ENCODE data around the gene STXBP5.

Gene STXBP5

GRCh38 chr6:147166992-147167391, 37.2 kb upstream of the STXBP5 start:
- CTCF ChIA-PET, result interaction anchor here (0.6 to 1.7 kb wide), 4 partner anchors 19 to 44 kb away, joined by 3 to 7 read pairs (median 3); no protein-coding TSS in a partner anchor

GRCh38 chr6:147167576-147168461, 36.4 kb upstream of the STXBP5 start:
- CTCF ChIA-PET, result interaction anchor here (0.6 to 2.5 kb wide), 3 partner anchors 10 to 45 kb away, joined by 3 to 8 read pairs (median 3); no protein-coding TSS in a partner anchor
- Histone ChIP-seq H3K36me3 (ENCODE audit: control insufficient read depth in 4 of 4, insufficient read depth in 4 of 4, low read length in 3 of 4) (peaks cover 0 to 2% (median 0%) of the 10 kb centered on the region in 4 experiments), H3K4me3 (ENCODE audit: control insufficient read depth in 1 of 7, extremely low read depth in 1 of 7, insufficient read depth in 4 of 7, low read depth in 2 of 7, low read length in 6 of 7) (no peak overlapping the region), H3K4me1 (ENCODE audit: control extremely low read depth in 1 of 4, control insufficient read depth in 4 of 4, insufficient read depth in 4 of 4, low read length in 3 of 4) (peaks cover 0 to 14% (median 5%) of the 10 kb centered on the region in 4 experiments), H3K27ac (ENCODE audit: insufficient read depth in 1 of 2, low read depth in 1 of 2, low read length in 2 of 2, poor library complexity in 1 of 2, severe bottlenecking in 2 of 2) (no peak overlapping the region), H3K9me3 (ENCODE audit: control extremely low read depth in 1 of 5, control insufficient read depth in 4 of 5, insufficient read depth in 2 of 5, low read depth in 1 of 5, low read length in 4 of 5) (peaks cover 0 to 4% (median 0%) of the 10 kb centered on the region in 5 experiments), H3K27me3 (replicated peaks in 2 of 5; ENCODE audit: control insufficient read depth in 4 of 5, insufficient read depth in 5 of 5, low read length in 4 of 5) (no peaks in the 10 kb centered on the region)
- WGBS (ENCODE audit: insufficient coverage), result 100% methylated on average over 2 of the region's 4 CpGs
- DNase-seq, result no peak
- POLR2A ChIA-PET, result no interaction called here

More at GRCh38 chr6:147166992-147167391, 37.2 kb upstream of the STXBP5 start:
- no peak overlapping the region for H3K4me3 ChIP-seq (ENCODE audit: control insufficient read depth in 1 of 7, extremely low read depth in 1 of 7, insufficient read depth in 4 of 7, low read depth in 2 of 7, low read length in 6 of 7)
- whole genome bisulfite sequencing (ENCODE audit: insufficient coverage), result no CpG with 5 or more reads among the region's 1 CpG
- peaks cover 0 to 2% (median 0%) of the 10 kb centered on the region in 4 experiments for H3K36me3 ChIP-seq (ENCODE audit: control insufficient read depth in 4 of 4, insufficient read depth in 4 of 4, low read length in 3 of 4)
- H3K27ac ChIP-seq (ENCODE audit: insufficient read depth in 1 of 2, low read depth in 1 of 2, low read length in 2 of 2, poor library complexity in 1 of 2, severe bottlenecking in 2 of 2), result no peak overlapping the region
- POLR2A ChIA-PET, result no interaction called here
- H3K4me1 ChIP-seq (ENCODE audit: control extremely low read depth in 1 of 4, control insufficient read depth in 4 of 4, insufficient read depth in 4 of 4, low read length in 3 of 4), result peaks cover 0 to 13% (median 5%) of the 10 kb centered on the region in 4 experiments
- no peaks in the 10 kb centered on the region for H3K27me3 ChIP-seq (replicated peaks in 2 of 5; ENCODE audit: control insufficient read depth in 4 of 5, insufficient read depth in 5 of 5, low read length in 4 of 5)
- peaks cover 0 to 4% (median 0%) of the 10 kb centered on the region in 5 experiments for H3K9me3 ChIP-seq (ENCODE audit: control extremely low read depth in 1 of 5, control insufficient read depth in 4 of 5, insufficient read depth in 2 of 5, low read depth in 1 of 5, low read length in 4 of 5)
- peak in 1 of 3 donors; percentile 31 for DNase-seq

- no peak for DNase-seq
- Histone ChIP-seq H3K4me1 (ENCODE audit: control extremely low read depth in 1 of 4, control insufficient read depth in 4 of 4, insufficient read depth in 4 of 4, low read length in 3 of 4) (peaks cover 0 to 22% (median 6%) of the 10 kb centered on the region in 4 experiments), H3K27me3 (replicated peaks in 2 of 5; ENCODE audit: control insufficient read depth in 4 of 5, insufficient read depth in 5 of 5, low read length in 4 of 5) (no peaks in the 10 kb centered on the region), H3K9me3 (ENCODE audit: control extremely low read depth in 1 of 5, control insufficient read depth in 4 of 5, insufficient read depth in 2 of 5, low read depth in 1 of 5, low read length in 4 of 5) (peaks cover 0 to 4% (median 0%) of the 10 kb centered on the region in 5 experiments), H3K27ac (ENCODE audit: insufficient read depth in 1 of 2, low read depth in 1 of 2, low read length in 2 of 2, poor library complexity in 1 of 2, severe bottlenecking in 2 of 2) (no peak overlapping the region), H3K36me3 (ENCODE audit: control insufficient read depth in 4 of 4, insufficient read depth in 4 of 4, low read length in 3 of 4) (peaks cover 0 to 2% (median 0%) of the 10 kb centered on the region in 4 experiments), H3K4me3 (ENCODE audit: control insufficient read depth in 1 of 7, extremely low read depth in 1 of 7, insufficient read depth in 4 of 7, low read depth in 2 of 7, low read length in 6 of 7) (no peak overlapping the region)
- no CpG with 5 or more reads among the region's 1 CpG for WGBS (ENCODE audit: insufficient coverage)
- ChIA-PET POLR2A (no interaction called here), CTCF (interaction anchor here (1.9 to 2.5 kb wide), 2 partner anchors 9 to 29 kb away, joined by 4 to 8 read pairs; no protein-coding TSS in a partner anchor)
Measured at GRCh38 chr6:147169529-147169928, 34.7 kb upstream of the STXBP5 start.

DNA sequence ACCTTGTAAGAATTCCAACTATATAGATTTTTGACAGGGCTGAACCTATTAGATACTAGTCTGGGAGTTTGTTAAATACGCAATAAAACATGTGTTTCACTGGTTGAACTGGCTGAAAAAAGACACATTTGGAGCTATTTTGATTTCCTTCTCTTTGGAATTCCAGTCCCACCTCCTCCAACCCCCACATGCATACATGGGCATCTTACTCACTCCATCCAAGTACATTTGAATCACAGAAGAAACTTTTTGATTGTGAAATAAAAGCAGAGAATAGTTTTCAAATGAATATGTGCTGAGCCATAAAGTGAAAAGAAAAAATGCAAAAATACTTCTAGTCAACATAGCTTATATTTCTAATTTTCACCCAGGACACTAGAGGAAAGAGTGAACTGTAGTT, 33.9 kb upstream of the STXBP5 start:
- DNase-seq, result no peak
- ChIA-PET POLR2A (no interaction called here), CTCF (interaction anchor here (1.3 to 2.5 kb wide), 4 partner anchors 8 to 154 kb away, joined by 3 to 8 read pairs (median 4); no protein-coding TSS in a partner anchor)
- Histone ChIP-seq H3K4me3 (ENCODE audit: control insufficient read depth in 1 of 7, extremely low read depth in 1 of 7, insufficient read depth in 4 of 7, low read depth in 2 of 7, low read length in 6 of 7) (no peak overlapping the region), H3K27me3 (replicated peaks in 2 of 5; ENCODE audit: control insufficient read depth in 4 of 5, insufficient read depth in 5 of 5, low read length in 4 of 5) (no peaks in the 10 kb centered on the region), H3K4me1 (ENCODE audit: control extremely low read depth in 1 of 4, control insufficient read depth in 4 of 4, insufficient read depth in 4 of 4, low read length in 3 of 4) (peaks cover 0 to 23% (median 6%) of the 10 kb centered on the region in 4 experiments), H3K36me3 (ENCODE audit: control insufficient read depth in 4 of 4, insufficient read depth in 4 of 4, low read length in 3 of 4) (peaks cover 0 to 2% (median 0%) of the 10 kb centered on the region in 4 experiments), H3K9me3 (ENCODE audit: control extremely low read depth in 1 of 5, control insufficient read depth in 4 of 5, insufficient read depth in 2 of 5, low read depth in 1 of 5, low read length in 4 of 5) (peaks cover 0 to 4% (median 0%) of the 10 kb centered on the region in 5 experiments), H3K27ac (ENCODE audit: insufficient read depth in 1 of 2, low read depth in 1 of 2, low read length in 2 of 2, poor library complexity in 1 of 2, severe bottlenecking in 2 of 2) (no peak overlapping the region)
- WGBS (ENCODE audit: insufficient coverage), result no CpG with 5 or more reads among the region's 1 CpG

DNA sequence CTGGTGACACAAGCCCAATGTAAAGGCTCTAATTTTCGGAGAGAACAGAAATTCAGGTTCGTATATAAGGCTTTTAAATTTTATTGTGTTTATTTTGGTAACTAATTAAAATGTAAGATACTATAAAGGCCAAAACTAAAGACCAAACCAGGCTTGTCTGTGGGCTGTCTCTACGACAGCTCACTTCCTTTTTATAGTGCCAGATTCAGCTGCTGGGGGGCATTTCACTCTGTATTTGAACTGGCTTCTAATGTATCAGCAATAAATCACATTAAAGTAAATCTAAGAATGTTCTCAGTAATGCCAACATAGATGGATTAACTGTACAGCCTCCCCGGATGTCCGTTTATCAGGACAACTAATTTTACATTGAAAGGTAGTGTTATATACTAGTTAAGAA, 31.1 kb upstream of the STXBP5 start:
- peaks cover 0 to 9% (median 2%) of the 10 kb centered on the region in 4 experiments for H3K4me1 ChIP-seq (ENCODE audit: control extremely low read depth in 1 of 4, control insufficient read depth in 4 of 4, insufficient read depth in 4 of 4, low read length in 3 of 4)
- H3K27ac ChIP-seq (ENCODE audit: insufficient read depth in 1 of 2, low read depth in 1 of 2, low read length in 2 of 2, poor library complexity in 1 of 2, severe bottlenecking in 2 of 2), result no peak overlapping the region
- ChIA-PET POLR2A (no interaction called here), CTCF (no interaction called here)
- H3K4me3 ChIP-seq (ENCODE audit: control insufficient read depth in 1 of 7, extremely low read depth in 1 of 7, insufficient read depth in 4 of 7, low read depth in 2 of 7, low read length in 6 of 7), result no peak overlapping the region
- peak in 2 of 3 donors; percentile 19 to 26 for DNase-seq
- H3K9me3 ChIP-seq (ENCODE audit: control extremely low read depth in 1 of 5, control insufficient read depth in 4 of 5, insufficient read depth in 2 of 5, low read depth in 1 of 5, low read length in 4 of 5), result no peaks in the 10 kb centered on the region
- no peaks in the 10 kb centered on the region for H3K36me3 ChIP-seq (ENCODE audit: control insufficient read depth in 4 of 4, insufficient read depth in 4 of 4, low read length in 3 of 4)
- no peaks in the 10 kb centered on the region for H3K27me3 ChIP-seq (replicated peaks in 2 of 5; ENCODE audit: control insufficient read depth in 4 of 5, insufficient read depth in 5 of 5, low read length in 4 of 5)
- no CpG with 5 or more reads among the region's 5 CpGs for WGBS (ENCODE audit: insufficient coverage)

DNA sequence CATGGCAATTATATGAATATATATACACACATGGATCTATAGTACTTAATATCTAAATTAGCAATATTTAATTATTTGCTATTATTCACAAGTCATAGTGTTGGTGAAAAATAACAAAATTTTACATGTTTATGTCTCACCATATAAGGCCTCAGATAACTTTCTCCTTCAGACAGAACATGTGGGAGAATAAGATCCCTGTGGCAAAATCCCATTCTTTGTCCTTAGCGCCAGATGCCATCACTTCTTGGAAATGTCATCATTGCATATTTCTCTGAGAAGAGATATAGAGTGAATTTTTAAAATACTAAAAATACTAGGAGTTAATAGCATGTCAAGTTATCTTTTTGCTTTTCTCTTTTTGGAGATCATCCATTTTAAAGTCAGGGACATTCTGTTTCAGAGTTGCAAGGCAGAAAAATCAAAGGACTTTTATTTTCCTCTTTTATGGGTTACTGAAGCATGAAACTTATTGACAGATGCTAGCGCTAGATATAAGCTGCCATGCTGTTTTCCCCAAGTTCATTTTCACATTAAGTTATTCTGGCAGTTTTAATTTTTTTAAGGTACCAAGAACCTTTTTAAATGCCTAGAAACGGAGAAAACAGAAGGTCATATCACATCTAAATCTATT, 30.4 kb upstream of the STXBP5 start:
- ChIA-PET POLR2A (no interaction called here), CTCF (no interaction called here)
- Histone ChIP-seq H3K9me3 (ENCODE audit: control extremely low read depth in 1 of 5, control insufficient read depth in 4 of 5, insufficient read depth in 2 of 5, low read depth in 1 of 5, low read length in 4 of 5) (no peaks in the 10 kb centered on the region), H3K27me3 (replicated peaks in 2 of 5; ENCODE audit: control insufficient read depth in 4 of 5, insufficient read depth in 5 of 5, low read length in 4 of 5) (no peaks in the 10 kb centered on the region), H3K4me3 (ENCODE audit: control insufficient read depth in 1 of 7, extremely low read depth in 1 of 7, insufficient read depth in 4 of 7, low read depth in 2 of 7, low read length in 6 of 7) (no peak overlapping the region), H3K4me1 (ENCODE audit: control extremely low read depth in 1 of 4, control insufficient read depth in 4 of 4, insufficient read depth in 4 of 4, low read length in 3 of 4) (peaks cover 0 to 9% (median 2%) of the 10 kb centered on the region in 4 experiments), H3K27ac (ENCODE audit: insufficient read depth in 1 of 2, low read depth in 1 of 2, low read length in 2 of 2, poor library complexity in 1 of 2, severe bottlenecking in 2 of 2) (no peak overlapping the region), H3K36me3 (ENCODE audit: control insufficient read depth in 4 of 4, insufficient read depth in 4 of 4, low read length in 3 of 4) (no peaks in the 10 kb centered on the region)
- 100% methylated on average over 1 of the region's 3 CpGs for WGBS (ENCODE audit: insufficient coverage)
- DNase-seq, result no peak
